AG04450 (cell line): ENCODE results near the gene RIMBP2. TPM values are rescaled to one million over a fixed set of nuclear protein-coding genes. Genes with fewer than 3 reads are reported as not detected.

Experiments
- CTCF ChIA-PET: fragments of 300-600, 350-600 bp; formaldehyde crosslinking; extraction: SDS; loops from one replicate; lab custom pipeline; 2022; ENCODE audit warnings: antibody characterized with exemption, inconsistent platforms; lab: Charles Lee
- POLR2A ChIA-PET: fragments of 350-600 bp; formaldehyde crosslinking; extraction: SDS; loops from one replicate; lab custom pipeline; 2021; ENCODE audit warnings: antibody characterized with exemption, inconsistent platforms; lab: Yijun Ruan, JAX
- DNase-seq: peaks from one replicate; pipeline ENCODE4 v3.0.0-alpha.2; 2011; ENCODE audit warnings: low read depth, low spot score
- H3K27ac ChIP-seq: one replicate; pipeline ENCODE4 v1.5.1; 2012; ENCODE audit warnings: low read depth, low read length, control low read depth
- H3K27me3 ChIP-seq: one replicate; pipeline ENCODE4 v1.6.0; 2012; ENCODE audit warnings: low read length; ENCODE audit not compliant: control insufficient read depth, insufficient read depth
- H3K4me3 ChIP-seq: 2 replicates; pipeline ENCODE4 v1.5.1; 2011; ENCODE audit warnings: mild to moderate bottlenecking, low read depth, low read length, control low read depth
- H3K9me3 ChIP-seq: 2 replicates; pipeline ENCODE4 v1.5.1; 2012; ENCODE audit warnings: low read length; ENCODE audit not compliant: control insufficient read depth, insufficient read depth
- polyA plus RNA-seq: library from polyadenylated mRNA; depleted of rRNA; stranded (reverse); fragments of >200 nt; gene quantifications from 2 replicates; pipeline ENCODE4 v1.2.3, GENCODE V29; 2011
- TF ChIP-seq, protein P1 (sequence below): IDR thresholded peaks from 2 replicates; pipeline ENCODE4 v1.5.1; 2011; ENCODE audit warnings: low read depth, low read length, control low read depth, inconsistent platforms

The RIMBP2 gene
- polyA plus RNA-seq, 1 experiment: not detected

GRCh38 chr12:130504110-130504839 is 211.8 kb downstream of the RIMBP2 start:
- CTCF ChIA-PET: no interaction called here
- no peaks in the 10 kb centered on the region for H3K27me3 ChIP-seq
- POLR2A ChIA-PET: no interaction called here
- H3K27ac ChIP-seq: no peak overlapping the region
- TF ChIP-seq, protein P1, sequence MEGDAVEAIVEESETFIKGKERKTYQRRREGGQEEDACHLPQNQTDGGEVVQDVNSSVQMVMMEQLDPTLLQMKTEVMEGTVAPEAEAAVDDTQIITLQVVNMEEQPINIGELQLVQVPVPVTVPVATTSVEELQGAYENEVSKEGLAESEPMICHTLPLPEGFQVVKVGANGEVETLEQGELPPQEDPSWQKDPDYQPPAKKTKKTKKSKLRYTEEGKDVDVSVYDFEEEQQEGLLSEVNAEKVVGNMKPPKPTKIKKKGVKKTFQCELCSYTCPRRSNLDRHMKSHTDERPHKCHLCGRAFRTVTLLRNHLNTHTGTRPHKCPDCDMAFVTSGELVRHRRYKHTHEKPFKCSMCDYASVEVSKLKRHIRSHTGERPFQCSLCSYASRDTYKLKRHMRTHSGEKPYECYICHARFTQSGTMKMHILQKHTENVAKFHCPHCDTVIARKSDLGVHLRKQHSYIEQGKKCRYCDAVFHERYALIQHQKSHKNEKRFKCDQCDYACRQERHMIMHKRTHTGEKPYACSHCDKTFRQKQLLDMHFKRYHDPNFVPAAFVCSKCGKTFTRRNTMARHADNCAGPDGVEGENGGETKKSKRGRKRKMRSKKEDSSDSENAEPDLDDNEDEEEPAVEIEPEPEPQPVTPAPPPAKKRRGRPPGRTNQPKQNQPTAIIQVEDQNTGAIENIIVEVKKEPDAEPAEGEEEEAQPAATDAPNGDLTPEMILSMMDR: no peak
- no peak overlapping the region for H3K4me3 ChIP-seq
- no peak for DNase-seq
- peaks cover 72% of the 10 kb centered on the region for H3K9me3 ChIP-seq

DNA sequence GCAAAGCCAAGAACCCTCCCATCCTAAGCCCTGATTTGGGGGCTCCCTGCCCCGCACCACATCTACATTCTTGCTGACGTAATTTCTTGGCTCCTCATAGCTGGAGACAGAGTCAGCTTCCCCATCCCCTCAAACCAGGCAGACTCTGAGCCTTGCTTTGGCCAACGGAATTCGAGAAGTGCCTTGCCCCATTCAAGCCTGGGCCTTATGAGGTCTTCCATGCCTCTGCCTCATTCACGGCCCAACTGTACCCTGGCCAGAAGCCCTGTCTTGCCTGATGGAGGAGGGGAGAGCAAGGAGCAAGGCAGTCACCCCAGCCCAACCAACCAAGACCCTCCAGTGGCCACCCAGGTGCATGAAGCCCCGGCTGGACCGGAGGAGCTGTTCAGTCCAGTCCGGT is 214.3 kb downstream of the RIMBP2 start:
- H3K27ac ChIP-seq: no peak overlapping the region
- no peaks in the 10 kb centered on the region for H3K27me3 ChIP-seq
- DNase-seq: no peak
- peaks cover 66% of the 10 kb centered on the region for H3K9me3 ChIP-seq
- H3K4me3 ChIP-seq: no peak overlapping the region
- TF ChIP-seq, protein P1: no peak
- POLR2A ChIA-PET: no interaction called here
- CTCF ChIA-PET: no interaction called here

- TF ChIP-seq, protein P1: no peak
- CTCF ChIA-PET: no interaction called here
- no peak overlapping the region for H3K27ac ChIP-seq
- no peak overlapping the region for H3K4me3 ChIP-seq
- no peaks in the 10 kb centered on the region for H3K27me3 ChIP-seq
- DNase-seq: no peak
- H3K9me3 ChIP-seq: peaks cover 68% of the 10 kb centered on the region
- POLR2A ChIA-PET: no interaction called here
These were observed 215.2 kb downstream of the RIMBP2 start for GRCh38 chr12:130500835-130501330.

- no peaks in the 10 kb centered on the region for H3K27me3 ChIP-seq
- CTCF ChIA-PET: no interaction called here
- TF ChIP-seq, protein P1: no peak
- peaks cover 72% of the 10 kb centered on the region for H3K9me3 ChIP-seq
- POLR2A ChIA-PET: no interaction called here
- H3K4me3 ChIP-seq: no peak overlapping the region
- no peak overlapping the region for H3K27ac ChIP-seq
- no peak for DNase-seq
These were observed 216.6 kb downstream of the RIMBP2 start for GRCh38 chr12:130499474-130499873.

GRCh38 chr12:130498589-130499385 is 217.3 kb downstream of the RIMBP2 start:
- no peak for DNase-seq
- TF ChIP-seq, protein P1: no peak
- CTCF ChIA-PET: no interaction called here
- POLR2A ChIA-PET: no interaction called here
- H3K9me3 ChIP-seq: peaks cover 74% of the 10 kb centered on the region
- H3K27me3 ChIP-seq: no peaks in the 10 kb centered on the region
- H3K4me3 ChIP-seq: no peak overlapping the region
- no peak overlapping the region for H3K27ac ChIP-seq
